HepG2 (cell line): Measurements from ENCODE around the gene CD81. TPM values are rescaled to one million over a fixed set of nuclear protein-coding genes. Genes with fewer than 3 reads are reported as not detected.

ENCODE experiments used
- ARHGAP35 ChIP-seq: sonication (generic); formaldehyde crosslinking; IDR thresholded peaks from 2 replicates; pipeline ENCODE4 v1.9.0; 2022; ENCODE audit warnings: mild to moderate bottlenecking, inconsistent platforms, moderate library complexity, missing genetic modification reagents, borderline replicate concordance
- ATAD3A ChIP-seq: sonication (generic); formaldehyde crosslinking; IDR thresholded peaks from 2 replicates; pipeline ENCODE4 v1.4.0; 2020; ENCODE audit warnings: missing genetic modification reagents
- CENPX ChIP-seq: sonication (generic); formaldehyde crosslinking; IDR thresholded peaks from 2 replicates; pipeline ENCODE4 v1.9.0; 2021; ENCODE audit warnings: mild to moderate bottlenecking, missing genetic modification reagents, moderate library complexity
- ESRRA ChIP-seq: sonication (generic); formaldehyde crosslinking; IDR thresholded peaks from 2 replicates; pipeline ENCODE4 v1.5.1; 2020; ENCODE audit warnings: mild to moderate bottlenecking, low read depth, missing genetic modification reagents
- FLYWCH1 ChIP-seq: sonication (generic); formaldehyde crosslinking; IDR thresholded peaks from 2 replicates; pipeline ENCODE4 v1.8.1; 2023; ENCODE audit warnings: mild to moderate bottlenecking, missing genetic modification reagents
- FOXA1 ChIP-seq, 2 experiments: fragments of 450-650 bp in 1 of 2; sonication (generic) in 1 of 2; formaldehyde crosslinking in 1 of 2; IDR thresholded peaks; 2 replicates each; pipeline versions ENCODE4 v1.4.0 to v1.6.1; 2016 to 2020; ENCODE audit warnings: missing genetic modification reagents in 1 of 2
- HHEX ChIP-seq: IDR thresholded peaks from 2 replicates; pipeline ENCODE4 v1.6.1; 2016; ENCODE audit warnings: control low read depth
- KDM1A ChIP-seq: IDR thresholded peaks from 2 replicates; pipeline ENCODE4 v1.6.1; 2016; ENCODE audit warnings: missing compliant biosample characterization
- KMT2B ChIP-seq: IDR thresholded peaks from 2 replicates; pipeline ENCODE4 v1.6.1; 2016; ENCODE audit warnings: missing genetic modification reagents, missing compliant biosample characterization
- MAFG ChIP-seq: sonication (generic); formaldehyde crosslinking; IDR thresholded peaks from 2 replicates; pipeline ENCODE4 v1.5.1; 2020; ENCODE audit warnings: mild to moderate bottlenecking, missing genetic modification reagents
- NFYC ChIP-seq: IDR thresholded peaks from 2 replicates; pipeline ENCODE4 v1.6.1; 2016; ENCODE audit warnings: missing genetic modification reagents, missing compliant biosample characterization
- STAT5B ChIP-seq: sonication (generic); formaldehyde crosslinking; IDR thresholded peaks from 2 replicates; pipeline ENCODE4 v1.4.0; 2020; ENCODE audit warnings: missing genetic modification reagents
- ZFP36 ChIP-seq: fragments of 150-350 bp; IDR thresholded peaks from 2 replicates; pipeline ENCODE4 v1.6.1; 2018; ENCODE audit warnings: borderline replicate concordance, low read length, low read depth; ENCODE audit not compliant: partially characterized antibody
- ZFP82 ChIP-seq: sonication (generic); formaldehyde crosslinking; IDR thresholded peaks from 2 replicates; pipeline ENCODE4 v1.5.1; 2020; ENCODE audit warnings: mild to moderate bottlenecking, missing genetic modification reagents, borderline replicate concordance
- ZMYM2 ChIP-seq: sonication (generic); formaldehyde crosslinking; IDR thresholded peaks from 2 replicates; pipeline ENCODE4 v1.8.0; 2022; ENCODE audit warnings: mild to moderate bottlenecking, missing genetic modification reagents
- ZNF496 ChIP-seq: sonication (generic); formaldehyde crosslinking; IDR thresholded peaks from 2 replicates; pipeline ENCODE4 v1.8.1; 2023; ENCODE audit warnings: mild to moderate bottlenecking, moderate library complexity, missing genetic modification reagents; ENCODE audit not compliant: insufficient replicate concordance
- ZNF772 ChIP-seq: sonication (generic); formaldehyde crosslinking; IDR thresholded peaks from 2 replicates; pipeline ENCODE4 v1.5.0; 2020; ENCODE audit warnings: mild to moderate bottlenecking, missing genetic modification reagents
- ZSCAN22 ChIP-seq: sonication (generic); formaldehyde crosslinking; IDR thresholded peaks from 2 replicates; pipeline ENCODE4 v1.4.0; 2020; ENCODE audit warnings: mild to moderate bottlenecking, missing genetic modification reagents
- polyA plus RNA-seq, 8 experiments: library from polyadenylated mRNA; depleted of rRNA in 3 of 8; stranded (reverse) in 7 of 8; unstranded in 1 of 8; fragments of >200 nt; fragmentation: Illumina TruSeq in 4 of 8; extraction: Trizol in 4 of 8; gene quantifications; 2 replicates each; pipeline versions ENCODE4 v1.2.1 to v1.2.3, GENCODE V29; 2011 to 2016; ENCODE audit warnings: low read depth in 4 of 8, missing spikeins in 1 of 8, mixed read lengths in 1 of 8; ENCODE audit not compliant: insufficient read depth in 1 of 8
- total RNA-seq, 5 experiments: library from RNA; depleted of rRNA; stranded (reverse); fragments of >200 nt; fragmentation: Illumina TruSeq; extraction: Trizol; gene quantifications; 2 replicates each; pipeline ENCODE4 v1.2.3, GENCODE V29; 2016; ENCODE audit warnings: low read depth in 1 of 5
- TF ChIP-seq, protein P1 (sequence below): sonication (generic); formaldehyde crosslinking; IDR thresholded peaks from 2 replicates; pipeline ENCODE4 v1.9.0; 2022; ENCODE audit warnings: low read depth, missing genetic modification reagents
- TF ChIP-seq, protein P2 (sequence below): IDR thresholded peaks from 2 replicates; pipeline ENCODE4 v1.6.1; 2016; ENCODE audit warnings: missing compliant biosample characterization, missing genetic modification reagents, borderline replicate concordance
- TF ChIP-seq, protein P3 (sequence below): sonication (generic); formaldehyde crosslinking; IDR thresholded peaks from 2 replicates; pipeline ENCODE4 v1.9.0; 2021; ENCODE audit warnings: mild to moderate bottlenecking, missing genetic modification reagents

CD81 gene
- total and polyA plus RNA-seq, 2 of the 13 experiments (the other 11 are each of a cell fraction or from before 2014, with no cell fraction given) = not detected

GRCh38 chr11:2409611-2410468, 32.7 kb downstream of the CD81 start (continued):
- TF ChIP-seq, protein P1, sequence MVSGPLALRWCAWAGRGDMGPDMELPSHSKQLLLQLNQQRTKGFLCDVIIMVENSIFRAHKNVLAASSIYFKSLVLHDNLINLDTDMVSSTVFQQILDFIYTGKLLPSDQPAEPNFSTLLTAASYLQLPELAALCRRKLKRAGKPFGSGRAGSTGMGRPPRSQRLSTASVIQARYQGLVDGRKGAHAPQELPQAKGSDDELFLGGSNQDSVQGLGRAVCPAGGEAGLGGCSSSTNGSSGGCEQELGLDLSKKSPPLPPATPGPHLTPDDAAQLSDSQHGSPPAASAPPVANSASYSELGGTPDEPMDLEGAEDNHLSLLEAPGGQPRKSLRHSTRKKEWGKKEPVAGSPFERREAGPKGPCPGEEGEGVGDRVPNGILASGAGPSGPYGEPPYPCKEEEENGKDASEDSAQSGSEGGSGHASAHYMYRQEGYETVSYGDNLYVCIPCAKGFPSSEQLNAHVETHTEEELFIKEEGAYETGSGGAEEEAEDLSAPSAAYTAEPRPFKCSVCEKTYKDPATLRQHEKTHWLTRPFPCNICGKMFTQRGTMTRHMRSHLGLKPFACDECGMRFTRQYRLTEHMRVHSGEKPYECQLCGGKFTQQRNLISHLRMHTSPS = peak; percentile 96
- TF ChIP-seq FOXA1 (IDR thresholded peaks at IDR 0.05) (no peak), FOXA1 (CRISPR knock-in tag; IDR thresholded peaks at IDR 0.05) (peak; percentile 76), NFYC (CRISPR knock-in tag) (no peak), ESRRA (CRISPR knock-in tag) (no peak), ZFP36 (no peak), ARHGAP35 (CRISPR knock-in tag) (no peak; the same call in 1 of the 2 replicates), MAFG (CRISPR knock-in tag) (no peak), ZNF496 (CRISPR knock-in tag) (no peak), KDM1A (CRISPR knock-in tag) (no peak), ATAD3A (CRISPR knock-in tag) (no peak), ZNF772 (no peak), FLYWCH1 (no peak), STAT5B (CRISPR knock-in tag) (no peak), ZSCAN22 (no peak), HHEX (CRISPR knock-in tag) (no peak), ZFP82 (peak; percentile 38; the same call in 1 of the 2 replicates), ZMYM2 (CRISPR knock-in tag) (no peak), KMT2B (CRISPR knock-in tag) (no peak), CENPX (no peak)
- TF ChIP-seq, protein P2, sequence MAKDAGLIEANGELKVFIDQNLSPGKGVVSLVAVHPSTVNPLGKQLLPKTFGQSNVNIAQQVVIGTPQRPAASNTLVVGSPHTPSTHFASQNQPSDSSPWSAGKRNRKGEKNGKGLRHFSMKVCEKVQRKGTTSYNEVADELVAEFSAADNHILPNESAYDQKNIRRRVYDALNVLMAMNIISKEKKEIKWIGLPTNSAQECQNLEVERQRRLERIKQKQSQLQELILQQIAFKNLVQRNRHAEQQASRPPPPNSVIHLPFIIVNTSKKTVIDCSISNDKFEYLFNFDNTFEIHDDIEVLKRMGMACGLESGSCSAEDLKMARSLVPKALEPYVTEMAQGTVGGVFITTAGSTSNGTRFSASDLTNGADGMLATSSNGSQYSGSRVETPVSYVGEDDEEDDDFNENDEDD = no peak; the same call in 1 of the 2 replicates
- TF ChIP-seq, protein P3, sequence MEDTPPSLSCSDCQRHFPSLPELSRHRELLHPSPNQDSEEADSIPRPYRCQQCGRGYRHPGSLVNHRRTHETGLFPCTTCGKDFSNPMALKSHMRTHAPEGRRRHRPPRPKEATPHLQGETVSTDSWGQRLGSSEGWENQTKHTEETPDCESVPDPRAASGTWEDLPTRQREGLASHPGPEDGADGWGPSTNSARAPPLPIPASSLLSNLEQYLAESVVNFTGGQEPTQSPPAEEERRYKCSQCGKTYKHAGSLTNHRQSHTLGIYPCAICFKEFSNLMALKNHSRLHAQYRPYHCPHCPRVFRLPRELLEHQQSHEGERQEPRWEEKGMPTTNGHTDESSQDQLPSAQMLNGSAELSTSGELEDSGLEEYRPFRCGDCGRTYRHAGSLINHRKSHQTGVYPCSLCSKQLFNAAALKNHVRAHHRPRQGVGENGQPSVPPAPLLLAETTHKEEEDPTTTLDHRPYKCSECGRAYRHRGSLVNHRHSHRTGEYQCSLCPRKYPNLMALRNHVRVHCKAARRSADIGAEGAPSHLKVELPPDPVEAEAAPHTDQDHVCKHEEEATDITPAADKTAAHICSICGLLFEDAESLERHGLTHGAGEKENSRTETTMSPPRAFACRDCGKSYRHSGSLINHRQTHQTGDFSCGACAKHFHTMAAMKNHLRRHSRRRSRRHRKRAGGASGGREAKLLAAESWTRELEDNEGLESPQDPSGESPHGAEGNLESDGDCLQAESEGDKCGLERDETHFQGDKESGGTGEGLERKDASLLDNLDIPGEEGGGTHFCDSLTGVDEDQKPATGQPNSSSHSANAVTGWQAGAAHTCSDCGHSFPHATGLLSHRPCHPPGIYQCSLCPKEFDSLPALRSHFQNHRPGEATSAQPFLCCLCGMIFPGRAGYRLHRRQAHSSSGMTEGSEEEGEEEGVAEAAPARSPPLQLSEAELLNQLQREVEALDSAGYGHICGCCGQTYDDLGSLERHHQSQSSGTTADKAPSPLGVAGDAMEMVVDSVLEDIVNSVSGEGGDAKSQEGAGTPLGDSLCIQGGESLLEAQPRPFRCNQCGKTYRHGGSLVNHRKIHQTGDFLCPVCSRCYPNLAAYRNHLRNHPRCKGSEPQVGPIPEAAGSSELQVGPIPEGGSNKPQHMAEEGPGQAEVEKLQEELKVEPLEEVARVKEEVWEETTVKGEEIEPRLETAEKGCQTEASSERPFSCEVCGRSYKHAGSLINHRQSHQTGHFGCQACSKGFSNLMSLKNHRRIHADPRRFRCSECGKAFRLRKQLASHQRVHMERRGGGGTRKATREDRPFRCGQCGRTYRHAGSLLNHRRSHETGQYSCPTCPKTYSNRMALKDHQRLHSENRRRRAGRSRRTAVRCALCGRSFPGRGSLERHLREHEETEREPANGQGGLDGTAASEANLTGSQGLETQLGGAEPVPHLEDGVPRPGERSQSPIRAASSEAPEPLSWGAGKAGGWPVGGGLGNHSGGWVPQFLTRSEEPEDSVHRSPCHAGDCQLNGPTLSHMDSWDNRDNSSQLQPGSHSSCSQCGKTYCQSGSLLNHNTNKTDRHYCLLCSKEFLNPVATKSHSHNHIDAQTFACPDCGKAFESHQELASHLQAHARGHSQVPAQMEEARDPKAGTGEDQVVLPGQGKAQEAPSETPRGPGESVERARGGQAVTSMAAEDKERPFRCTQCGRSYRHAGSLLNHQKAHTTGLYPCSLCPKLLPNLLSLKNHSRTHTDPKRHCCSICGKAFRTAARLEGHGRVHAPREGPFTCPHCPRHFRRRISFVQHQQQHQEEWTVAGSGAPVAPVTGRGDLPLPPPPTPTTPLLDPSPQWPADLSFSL (CRISPR knock-in tag) = no peak
